Vagina (tissue), 2 donors: ENCODE measurements around the gene C20orf96. TPM values are rescaled to one million over a fixed set of nuclear protein-coding genes. Genes with fewer than 3 reads are reported as not detected.

Experiments used
- DNase-seq, 2 donors: peaks; one replicate each; pipeline ENCODE4 v3.0.0-alpha.2; 2017; ENCODE audit errors: extremely low spot score in 2 of 2
- H3K27ac ChIP-seq: fragments of 200-600 bp; sonication (generic); one replicate; pipeline ENCODE4 v1.5.1; 2019
- H3K27me3 ChIP-seq: fragments of 200-600 bp; sonication (generic); one replicate; pipeline ENCODE4 v1.5.1; 2019
- H3K36me3 ChIP-seq, 2 donors: fragments of 200-600 bp; sonication (generic); one replicate each; pipeline ENCODE4 v1.5.1; 2017 to 2019
- H3K4me1 ChIP-seq: fragments of 200-600 bp; sonication (generic); one replicate; pipeline ENCODE4 v1.5.1; 2019
- H3K4me3 ChIP-seq, 2 donors: fragments of 200-600 bp; sonication (generic); 1 replicate in 1 of 2; 2 replicates in 1 of 2; pipeline ENCODE4 v1.5.1; 2016 to 2019
- H3K9me3 ChIP-seq: fragments of 200-600 bp; sonication (generic); one replicate; pipeline ENCODE4 v1.5.1; 2019
- CTCF ChIP-seq, 3 experiments: fragments of 450-650 bp in 2 of 3; fragments of 200-600 bp in 1 of 3; sonication (generic) in 1 of 3; IDR thresholded peaks; one replicate each; pipeline ENCODE4 v1.5.1; 2017 to 2019; ENCODE audit warnings: antibody characterized with exemption in 3 of 3, mild to moderate bottlenecking in 2 of 3, moderate library complexity in 2 of 3
- POLR2A ChIP-seq, 2 donors: fragments of 450-650 bp; IDR thresholded peaks; one replicate each; pipeline ENCODE4 v1.6.1; 2017; ENCODE audit warnings: antibody characterized with exemption in 2 of 2, mild to moderate bottlenecking in 2 of 2, moderate library complexity in 2 of 2
- POLR2AphosphoS5 ChIP-seq, 2 donors: sonication (generic); formaldehyde crosslinking; IDR thresholded peaks; one replicate each; pipeline ENCODE4 v1.9.0; 2017; ENCODE audit warnings: antibody characterized with exemption in 2 of 2, mild to moderate bottlenecking in 2 of 2, low read depth in 1 of 2; ENCODE audit not compliant: insufficient read depth in 1 of 2
- intact Hi-C: fragments of 100-400 bp; cut with DNase I; formaldehyde crosslinking; loops from one replicate; pipeline ENCODE4 v1.15.1; 2023
- total RNA-seq: library from RNA; depleted of rRNA; stranded (reverse); fragments of >200 nt; gene quantifications from one replicate; pipeline ENCODE4 v1.2.3, GENCODE V29; 2016

The C20orf96 gene
- total RNA-seq, 1 donor from 2014 or later = 2.7 TPM

- H3K36me3 ChIP-seq = no peaks in the 10 kb centered on the region
- no peaks in the 10 kb centered on the region for H3K9me3 ChIP-seq
- TF ChIP-seq CTCF (IDR thresholded peaks at IDR 0.05) = no peak
- no peak for TF ChIP-seq POLR2A (IDR thresholded peaks at IDR 0.05)
- TF ChIP-seq POLR2AphosphoS5 (IDR thresholded peaks at IDR 0.05; ENCODE audit: insufficient read depth in 1 of 2, low read depth in 1 of 2) = no peak
- intact Hi-C loops = no loop called here
- no peak overlapping the region for H3K4me3 ChIP-seq
- H3K27ac ChIP-seq = no peak overlapping the region
- no peak for DNase-seq
- no peaks in the 10 kb centered on the region for H3K4me1 ChIP-seq
- no peaks in the 10 kb centered on the region for H3K27me3 ChIP-seq
Observed at GRCh38 chr20:284172-284571, 6.4 kb downstream of the C20orf96 start.

DNA sequence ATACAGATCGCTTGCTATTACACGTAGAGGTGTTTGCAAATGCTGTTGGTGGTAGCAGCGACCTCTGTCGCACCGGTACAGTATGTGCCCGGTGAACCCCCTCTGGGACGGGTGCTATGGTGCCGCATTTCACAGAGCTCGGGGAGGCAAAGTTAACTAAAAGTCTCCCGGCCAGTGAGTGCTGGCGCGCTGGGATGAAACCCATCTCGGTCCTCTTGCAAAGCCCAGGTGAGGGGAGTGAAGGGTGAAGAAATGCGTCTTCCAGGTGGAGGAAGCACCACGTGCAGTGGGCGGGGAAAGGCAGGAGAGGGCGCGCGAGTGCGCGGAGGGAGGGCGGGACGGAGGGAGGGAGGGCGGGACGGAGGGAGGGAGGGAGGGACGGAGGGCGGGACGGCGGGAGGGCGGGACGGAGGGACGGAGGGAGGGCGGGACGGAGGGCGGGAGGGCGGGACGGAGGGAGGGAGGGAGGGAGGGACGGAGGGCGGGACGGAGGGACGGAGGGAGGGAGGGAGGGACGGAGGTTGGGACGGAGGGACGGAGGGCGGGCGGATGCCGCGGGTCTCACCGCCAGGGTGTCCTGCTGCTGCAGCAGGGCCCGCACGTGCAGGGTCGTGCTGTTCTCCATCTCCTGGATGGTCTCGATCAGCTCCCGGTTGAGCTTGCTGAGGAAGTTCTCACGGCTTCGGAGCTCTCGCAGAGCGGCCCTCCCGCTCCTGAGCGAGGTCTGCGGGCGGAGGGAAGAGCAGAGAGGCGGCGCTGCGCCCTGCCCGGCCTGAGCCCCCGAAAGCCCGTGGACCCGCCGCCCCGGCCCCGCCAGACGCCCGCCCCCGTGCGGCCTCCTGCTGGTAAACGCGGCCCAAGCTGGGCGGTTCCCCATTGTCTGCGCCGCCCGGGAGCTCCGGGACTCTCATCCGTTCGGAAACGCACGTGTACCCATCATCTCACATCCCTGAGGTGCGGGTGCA is 11.7 kb downstream of the C20orf96 start:
- DNase-seq = peak in 1 of 2 donors; percentile 62

GRCh38 chr20:278181-278580 is 12.4 kb downstream of the C20orf96 start:
- intact Hi-C loops = loop anchor here (10.0 kb wide), 1 partner anchor 47 kb away; the partner anchor contains the start of gene SOX12
- no peak for TF ChIP-seq CTCF (IDR thresholded peaks at IDR 0.05)
- no peak for TF ChIP-seq POLR2A (IDR thresholded peaks at IDR 0.05)
- Histone ChIP-seq H3K4me3 (no peak overlapping the region), H3K9me3 (no peaks in the 10 kb centered on the region), H3K36me3 (no peaks in the 10 kb centered on the region), H3K27me3 (no peaks in the 10 kb centered on the region), H3K4me1 (no peaks in the 10 kb centered on the region), H3K27ac (no peak overlapping the region)
- DNase-seq = no peak

More for the DNA sequence above, 11.7 kb downstream of the C20orf96 start:
- TF ChIP-seq POLR2A (IDR thresholded peaks at IDR 0.05) (no peak), CTCF (IDR thresholded peaks at IDR 0.05) (no peak), POLR2AphosphoS5 (IDR thresholded peaks at IDR 0.05; ENCODE audit: insufficient read depth in 1 of 2, low read depth in 1 of 2) (no peak)
- no peak overlapping the region for H3K27ac ChIP-seq
- no peaks in the 10 kb centered on the region for H3K4me1 ChIP-seq
- intact Hi-C loops = loop anchor here (10.0 kb wide), 1 partner anchor 46 kb away; the partner anchor contains the start of gene SOX12
- no peaks in the 10 kb centered on the region for H3K9me3 ChIP-seq
- peak overlapping the region in 1 of 2 donors; percentile 33 for H3K4me3 ChIP-seq
- no peaks in the 10 kb centered on the region for H3K27me3 ChIP-seq
- H3K36me3 ChIP-seq = no peaks in the 10 kb centered on the region

DNA sequence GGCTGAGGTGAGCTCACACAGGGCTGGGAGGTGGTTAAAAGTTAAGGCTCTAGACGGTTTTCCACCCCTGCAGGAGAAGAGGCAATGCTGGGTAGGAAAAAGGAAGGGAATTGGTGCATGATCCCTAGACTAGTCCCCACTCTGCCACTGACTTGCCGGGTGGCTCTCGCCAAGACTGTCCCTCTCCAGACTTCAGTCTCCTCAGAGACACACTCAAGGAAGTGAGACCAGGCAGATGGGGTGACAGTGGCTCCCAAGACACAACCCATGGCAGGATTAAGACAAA is 13.1 kb downstream of the C20orf96 start:
- Histone ChIP-seq H3K4me1 (no peaks in the 10 kb centered on the region), H3K27ac (no peak overlapping the region), H3K36me3 (no peaks in the 10 kb centered on the region), H3K4me3 (no peak overlapping the region), H3K9me3 (no peaks in the 10 kb centered on the region), H3K27me3 (no peaks in the 10 kb centered on the region)
- TF ChIP-seq POLR2AphosphoS5 (IDR thresholded peaks at IDR 0.05; ENCODE audit: insufficient read depth in 1 of 2, low read depth in 1 of 2) = no peak
- DNase-seq = no peak
- intact Hi-C loops = loop anchor here (10.0 kb wide), 1 partner anchor 47 kb away; the partner anchor contains the start of gene SOX12

DNA sequence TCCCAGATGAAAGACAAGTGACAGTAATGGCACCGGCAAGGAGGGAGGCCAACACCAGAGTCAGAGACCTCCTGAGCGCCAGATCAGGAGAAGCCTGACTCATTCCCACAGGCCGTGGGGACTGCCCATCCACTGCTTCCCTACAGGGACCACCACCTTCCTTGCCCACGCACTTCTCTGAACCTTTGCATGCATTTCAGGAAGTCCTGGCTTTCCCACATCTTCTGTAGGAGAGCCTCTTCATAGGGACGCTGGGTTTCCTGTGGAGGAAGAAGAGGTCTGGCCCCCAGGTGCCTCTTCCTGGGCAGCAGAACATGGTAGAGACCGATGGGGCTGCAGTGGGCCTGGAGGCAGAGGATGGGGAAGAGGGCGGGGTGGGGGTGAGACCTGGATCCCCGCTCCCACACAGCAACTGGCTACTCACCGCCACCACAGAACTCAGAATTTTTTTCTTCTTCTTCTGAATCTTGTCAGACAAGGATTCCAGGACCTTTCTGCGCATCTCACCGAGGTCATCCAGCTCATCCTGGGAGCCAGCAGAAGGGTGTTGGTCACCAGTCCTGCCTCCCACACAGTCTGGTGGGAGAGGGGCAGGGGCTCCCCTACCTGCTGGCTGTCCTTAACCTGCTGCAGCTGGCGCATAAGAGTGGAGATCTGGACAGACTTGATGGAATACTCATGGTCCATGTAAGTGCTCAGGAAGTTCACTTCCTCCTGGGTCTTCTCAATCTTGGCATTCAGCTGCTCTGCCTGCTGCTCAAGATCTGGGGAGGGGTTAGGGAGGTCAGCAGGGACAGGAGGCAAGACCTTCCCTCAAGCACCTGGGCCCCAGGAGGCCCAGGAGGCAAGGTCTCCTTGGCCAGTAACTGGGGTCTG is 13.7 kb downstream of the C20orf96 start:
- Histone ChIP-seq H3K27me3 (no peaks in the 10 kb centered on the region), H3K9me3 (no peaks in the 10 kb centered on the region), H3K4me1 (no peaks in the 10 kb centered on the region), H3K36me3 (no peaks in the 10 kb centered on the region), H3K4me3 (no peak overlapping the region), H3K27ac (no peak overlapping the region)
- intact Hi-C loops = loop anchor here (10.0 kb wide), 1 partner anchor 48 kb away; the partner anchor contains the start of gene SOX12
- peak in 1 of 2 donors; percentile 77 for DNase-seq
- TF ChIP-seq POLR2A (IDR thresholded peaks at IDR 0.05) = no peak
- no peak for TF ChIP-seq CTCF (IDR thresholded peaks at IDR 0.05)
- no peak for TF ChIP-seq POLR2AphosphoS5 (IDR thresholded peaks at IDR 0.05; ENCODE audit: insufficient read depth in 1 of 2, low read depth in 1 of 2)
